Right ventricle myocardium superior (tissue), 1 donor: Measurements from ENCODE around the gene AVPR2. TPM values are rescaled to one million over a fixed set of nuclear protein-coding genes. Genes with fewer than 3 reads are reported as not detected.

Source experiments
- ATAC-seq: fragments of 200-7000 bp; cut with Tn5 transposase; one replicate; pipeline ENCODE4 v1.9.1; 2020; ENCODE audit warnings: mild to moderate bottlenecking; ENCODE audit not compliant: poor library complexity
- DNase-seq: peaks from one replicate; pipeline ENCODE4 v3.0.0-alpha.2; 2020
- intact Hi-C: fragments of 100-400 bp; cut with DNase I; formaldehyde crosslinking; loops from one replicate; pipeline ENCODE4 v1.11.2; 2022
- total RNA-seq: library from RNA; stranded (reverse); fragmentation: NEBNext Ultra II Directional; extraction: Animal tissue kit (Norgen Biotek cat#: 25700); gene quantifications from one replicate; pipeline ENCODE4 v1.2.1, GENCODE V29; 2021
- donor health status: DM: no; HTN: yes; CAD: no; lungs with severe emphysema.

AVPR2 gene
- total RNA-seq, 1 donor from 2014 or later: 4.1 TPM

GRCh38 chrX:153906126-153906917 lies 1.8 kb downstream of the AVPR2 start:
- ATAC-seq (no peak), DNase-seq (no peak)
- intact Hi-C loops: no loop called here

GRCh38 chrX:153907456-153907855 lies 3.0 kb downstream of the AVPR2 start:
- DNase-seq (no peak), ATAC-seq (no peak)
- intact Hi-C loops: no loop called here

DNA sequence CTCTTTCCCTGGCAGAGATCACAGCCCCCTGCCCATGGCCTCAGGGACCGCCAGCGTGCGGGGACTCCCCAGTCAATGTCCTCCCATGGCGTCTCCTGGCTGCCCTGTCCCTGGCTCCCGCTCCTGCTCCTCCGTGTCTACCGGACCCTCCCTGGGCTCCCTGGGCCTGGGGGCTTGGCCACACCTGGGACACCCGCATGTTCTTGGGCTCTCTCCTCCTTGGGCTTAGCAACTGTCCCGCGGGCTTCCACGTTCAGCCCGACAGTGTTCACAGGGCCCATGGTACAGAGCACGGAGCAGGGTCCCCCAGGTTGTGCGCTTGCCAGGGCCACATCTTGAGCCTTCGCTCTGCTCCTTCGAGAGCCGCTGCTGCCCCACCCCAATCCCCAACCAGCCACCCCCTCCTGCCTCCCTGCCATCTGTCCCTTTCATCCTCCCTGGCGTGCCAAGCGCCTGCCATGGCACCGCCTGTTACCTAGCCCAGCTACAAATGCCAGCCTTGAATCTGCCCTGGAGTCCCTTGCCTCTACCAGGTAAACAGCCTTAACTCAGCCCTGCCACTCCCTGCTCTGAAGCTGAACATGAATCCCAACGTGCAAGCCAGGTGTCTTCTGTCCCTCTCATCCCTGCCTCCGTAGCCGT lies 3.9 kb downstream of the AVPR2 start:
- intact Hi-C loops: no loop called here
- DNase-seq (no peak), ATAC-seq (no peak)

DNA sequence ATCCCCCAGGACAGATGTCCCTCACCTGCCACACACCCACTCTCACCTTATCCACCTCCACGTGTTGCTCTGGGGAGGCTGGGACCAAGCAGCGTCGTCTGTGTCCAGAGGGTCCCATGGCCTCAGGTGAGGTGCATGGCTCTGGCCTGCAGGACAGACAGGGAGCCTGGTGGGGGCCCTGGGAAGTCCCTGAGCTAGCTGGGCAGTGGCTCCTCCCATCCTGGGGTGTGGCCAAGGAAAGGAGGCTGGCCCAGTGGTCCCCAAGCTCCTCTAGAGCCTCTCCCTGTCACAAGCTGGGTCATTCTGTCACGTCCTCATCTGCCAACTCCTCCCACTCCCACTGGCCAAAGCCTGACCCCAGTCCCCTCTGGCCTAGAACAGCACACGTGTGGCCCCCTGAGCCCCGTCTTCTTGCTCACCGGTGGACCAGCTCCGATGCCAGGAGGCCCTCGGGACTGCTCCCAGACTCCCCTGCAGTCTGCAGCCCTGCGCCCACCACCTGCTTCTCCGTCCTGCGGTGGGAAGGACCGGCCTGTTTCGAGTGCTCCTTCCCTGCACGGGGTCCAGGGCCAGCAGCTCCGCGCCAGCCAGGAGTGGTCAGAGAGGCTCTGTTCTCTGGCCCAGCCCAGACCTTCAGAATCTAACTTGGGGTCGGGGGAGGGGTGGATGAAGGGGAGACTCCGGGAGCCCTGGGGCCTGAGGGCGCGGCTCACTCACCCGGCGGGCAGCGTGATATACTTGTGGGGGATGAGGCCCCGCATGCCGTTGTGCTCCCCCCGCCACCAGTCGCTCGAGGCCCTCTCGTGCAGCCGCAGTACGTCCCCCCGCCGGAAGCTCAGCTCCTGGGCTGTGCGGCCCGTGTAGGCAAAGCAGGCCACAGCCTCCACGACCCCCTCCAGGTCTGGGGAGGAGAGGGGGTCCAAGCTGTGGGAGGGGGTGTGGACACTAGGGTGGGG lies 4.8 kb downstream of the AVPR2 start:
- intact Hi-C loops: no loop called here
- no peak for ATAC-seq
- no peak for DNase-seq

DNA sequence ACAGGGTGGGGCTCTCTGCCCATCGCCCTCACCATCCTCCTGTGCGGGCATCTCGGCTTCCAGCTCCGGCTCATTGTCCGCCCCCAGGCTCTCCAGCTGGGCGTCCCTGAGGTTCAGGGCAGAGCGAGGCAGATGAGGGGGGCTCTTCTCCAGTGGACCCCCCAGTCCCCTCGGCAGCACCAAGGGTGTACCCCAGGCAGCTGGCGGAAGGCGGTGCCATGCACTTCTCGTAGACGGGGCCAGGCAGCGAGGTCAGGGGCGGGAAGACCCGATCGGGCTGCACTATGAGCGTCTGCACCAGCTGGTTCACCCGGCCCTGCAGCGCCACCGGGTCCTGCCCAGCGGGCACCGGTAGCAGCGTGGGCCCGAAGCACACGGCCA lies 5.5 kb downstream of the AVPR2 start:
- DNase-seq (no peak), ATAC-seq (no peak)
- intact Hi-C loops: no loop called here

GRCh38 chrX:153910446-153910845 lies 6.0 kb downstream of the AVPR2 start:
- ATAC-seq (no peak), DNase-seq (no peak)
- intact Hi-C loops: no loop called here

- intact Hi-C loops: no loop called here
- no peak for DNase-seq
- ATAC-seq: no peak
Observed at GRCh38 chrX:153911798-153912197, 7.3 kb downstream of the AVPR2 start.

GRCh38 chrX:153913211-153913610 lies 8.7 kb downstream of the AVPR2 start:
- intact Hi-C loops: no loop called here

DNA sequence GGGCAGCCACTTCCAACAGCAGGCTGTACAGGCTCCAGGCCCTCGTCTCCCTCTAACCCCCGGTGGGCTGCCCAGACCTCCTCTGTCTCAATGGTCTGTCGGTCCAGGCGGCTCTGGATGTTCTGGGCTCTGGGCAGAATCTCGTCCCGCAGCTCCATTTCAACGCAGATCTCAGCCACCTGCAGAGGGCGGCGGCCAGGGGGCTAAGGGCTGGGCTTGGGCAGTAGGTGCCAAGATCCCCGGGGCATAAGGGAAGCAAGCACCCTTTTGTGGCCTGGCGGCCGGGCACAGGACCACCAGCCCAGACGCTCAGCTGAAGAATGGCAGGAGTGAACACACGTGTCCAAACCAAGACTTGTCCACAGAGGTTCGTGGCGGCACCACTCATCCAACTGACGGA lies 9.2 kb downstream of the AVPR2 start:
- ATAC-seq (no peak), DNase-seq (no peak)
- intact Hi-C loops: no loop called here

More at GRCh38 chrX:153913211-153913610, 8.7 kb downstream of the AVPR2 start:
- DNase-seq (no peak), ATAC-seq (no peak)

GRCh38 chrX:153917869-153918268 lies 13.4 kb downstream of the AVPR2 start:
- no peak for DNase-seq
- intact Hi-C loops: no loop called here
- ATAC-seq: no peak

GRCh38 chrX:153919281-153919680 lies 14.8 kb downstream of the AVPR2 start:
- ATAC-seq (no peak), DNase-seq (no peak)
- intact Hi-C loops: no loop called here

DNA sequence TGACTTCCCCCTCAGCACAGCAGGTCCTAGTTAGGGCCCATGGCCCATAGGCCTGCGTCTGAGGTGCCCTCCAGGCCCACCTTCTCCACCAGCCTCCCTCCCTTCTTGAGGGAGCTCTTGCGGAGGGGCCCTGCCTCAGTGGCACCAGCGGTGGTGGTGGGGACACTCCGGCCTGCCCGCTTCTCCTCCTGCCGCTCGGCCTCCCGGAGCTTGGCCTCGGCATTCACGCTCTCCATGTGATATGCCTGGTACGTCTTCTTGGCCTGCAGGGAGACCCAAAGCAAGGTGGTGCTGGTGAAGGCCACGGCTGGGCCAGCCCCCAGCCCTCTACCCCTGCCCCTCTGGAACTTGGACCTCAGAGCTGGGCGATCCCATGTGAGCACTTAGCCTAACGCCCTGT lies 16.1 kb downstream of the AVPR2 start:
- ATAC-seq: no peak
- intact Hi-C loops: no loop called here
- no peak for DNase-seq

- DNase-seq (no peak), ATAC-seq (no peak)
- intact Hi-C loops: no loop called here
Observed at GRCh38 chrX:153921070-153921469, 16.6 kb downstream of the AVPR2 start.

- intact Hi-C loops: no loop called here
- no peak for DNase-seq
- no peak for ATAC-seq
Observed at GRCh38 chrX:153921511-153922446, 17.3 kb downstream of the AVPR2 start.

GRCh38 chrX:153922932-153923857 lies 18.7 kb downstream of the AVPR2 start:
- ATAC-seq: peak; percentile 64
- intact Hi-C loops: no loop called here
- DNase-seq: peak; percentile 90

- ATAC-seq: peak; percentile 6
- intact Hi-C loops: no loop called here
Observed at GRCh38 chrX:153924149-153924861, 19.8 kb downstream of the AVPR2 start.

DNA sequence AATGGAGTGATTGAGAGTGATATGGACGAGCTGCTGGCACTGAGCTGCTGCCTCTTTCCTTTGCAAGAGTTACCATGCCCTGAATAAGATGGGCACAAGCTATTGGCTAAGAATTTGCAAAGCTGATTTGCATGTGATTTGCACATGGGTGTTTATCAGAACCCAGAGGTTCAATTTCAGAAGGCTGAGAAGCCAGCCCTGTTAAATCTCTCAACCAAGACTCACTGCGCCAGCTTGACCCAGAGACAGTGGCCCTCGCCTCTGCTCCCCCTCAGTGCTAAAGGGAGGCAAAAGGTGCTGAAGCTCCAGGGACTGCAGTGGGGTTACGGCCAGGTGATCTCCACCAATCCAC lies 20.9 kb downstream of the AVPR2 start:
- intact Hi-C loops: no loop called here
- DNase-seq (no peak), ATAC-seq (no peak)

More at GRCh38 chrX:153924149-153924861, 19.8 kb downstream of the AVPR2 start:
- DNase-seq: no peak
